Umbilical cord (tissue), 1 donor: ENCODE data around the gene USP17L30. TPM values are rescaled to one million over a fixed set of nuclear protein-coding genes. Genes with fewer than 3 reads are reported as not detected.

Experiments used
- total RNA-seq: library from RNA; depleted of rRNA; stranded (reverse); fragments of >200 nt; gene quantifications from one replicate; pipeline ENCODE4 v1.2.3, GENCODE V29; 2014; ENCODE audit warnings: low replicate concordance; ENCODE audit not compliant: insufficient read depth

USP17L30 gene
- total RNA-seq, 1 donor from 2014 or later = not detected

Other genes with a start within 250 kb of the USP17L30 start
- not detected for gene FAM90A26, start 192.7 kb upstream of the USP17L30 start, total RNA-seq
- not detected for gene USP17L10, start 152.5 kb upstream of the USP17L30 start, total RNA-seq
- gene USP17L11, start 147.7 kb upstream of the USP17L30 start, total RNA-seq = not detected
- gene USP17L12, start 143.0 kb upstream of the USP17L30 start, total RNA-seq = not detected
- gene USP17L13, start 138.2 kb upstream of the USP17L30 start, total RNA-seq = not detected
- gene USP17L15, start 128.7 kb upstream of the USP17L30 start, total RNA-seq = 0.72 TPM
- gene USP17L17, start 119.2 kb upstream of the USP17L30 start, total RNA-seq = not detected
- not detected for gene USP17L18, start 114.5 kb upstream of the USP17L30 start, total RNA-seq
- gene USP17L19, start 109.8 kb upstream of the USP17L30 start, total RNA-seq = not detected
- not detected for gene USP17L20, start 105.0 kb upstream of the USP17L30 start, total RNA-seq
- not detected for gene USP17L21, start 100.3 kb upstream of the USP17L30 start, total RNA-seq
- 0.72 TPM for gene USP17L22, start 95.5 kb upstream of the USP17L30 start, total RNA-seq
- gene USP17L24, start 38.0 kb upstream of the USP17L30 start, total RNA-seq = not detected
- not detected for gene USP17L25, start 33.2 kb upstream of the USP17L30 start, total RNA-seq
- not detected for gene USP17L26, start 28.5 kb upstream of the USP17L30 start, total RNA-seq
- not detected for gene USP17L5, start 23.7 kb upstream of the USP17L30 start, total RNA-seq
- gene USP17L27, start 19.0 kb upstream of the USP17L30 start, total RNA-seq = not detected
- not detected for gene USP17L28, start 14.2 kb upstream of the USP17L30 start, total RNA-seq
- gene USP17L29, start 9.5 kb upstream of the USP17L30 start, total RNA-seq = not detected
- not detected for gene DEFB131A, start 81.3 kb downstream of the USP17L30 start, total RNA-seq